Neural cell (in vitro differentiated cells): Measurements from ENCODE around the gene MED16.

Source experiments
- EZH2 ChIP-seq: fragments of 200-600, 300-800 bp; shearing (Covaris generic), sonication (generic); IDR thresholded peaks from 2 replicates; pipeline ENCODE4 v1.6.1; 2014; ENCODE audit warnings: antibody characterized with exemption, low read length, borderline replicate concordance, mild to moderate bottlenecking; ENCODE audit not compliant: insufficient read depth, poor library complexity, severe bottlenecking
- POLR2AphosphoS5 ChIP-seq: IDR thresholded peaks from 2 replicates; pipeline ENCODE4 v1.6.1; 2012
- RAD21 ChIP-seq: fragments of 450-650 bp; conservative IDR thresholded peaks from 2 replicates; pipeline ENCODE4 v1.6.1; 2014; ENCODE audit warnings: antibody characterized with exemption, mild to moderate bottlenecking, moderate library complexity
- SMC3 ChIP-seq: fragments of 450-650 bp; conservative IDR thresholded peaks from 2 replicates; pipeline ENCODE4 v1.6.1; 2014; ENCODE audit warnings: antibody characterized with exemption, mild to moderate bottlenecking, moderate library complexity; ENCODE audit not compliant: poor library complexity
- TF ChIP-seq, protein P1 (sequence below): fragments of 450-650 bp; IDR thresholded peaks from 2 replicates; pipeline ENCODE4 v1.5.1; 2014; ENCODE audit warnings: antibody characterized with exemption, mild to moderate bottlenecking, moderate library complexity; ENCODE audit not compliant: poor library complexity, severe bottlenecking

DNA sequence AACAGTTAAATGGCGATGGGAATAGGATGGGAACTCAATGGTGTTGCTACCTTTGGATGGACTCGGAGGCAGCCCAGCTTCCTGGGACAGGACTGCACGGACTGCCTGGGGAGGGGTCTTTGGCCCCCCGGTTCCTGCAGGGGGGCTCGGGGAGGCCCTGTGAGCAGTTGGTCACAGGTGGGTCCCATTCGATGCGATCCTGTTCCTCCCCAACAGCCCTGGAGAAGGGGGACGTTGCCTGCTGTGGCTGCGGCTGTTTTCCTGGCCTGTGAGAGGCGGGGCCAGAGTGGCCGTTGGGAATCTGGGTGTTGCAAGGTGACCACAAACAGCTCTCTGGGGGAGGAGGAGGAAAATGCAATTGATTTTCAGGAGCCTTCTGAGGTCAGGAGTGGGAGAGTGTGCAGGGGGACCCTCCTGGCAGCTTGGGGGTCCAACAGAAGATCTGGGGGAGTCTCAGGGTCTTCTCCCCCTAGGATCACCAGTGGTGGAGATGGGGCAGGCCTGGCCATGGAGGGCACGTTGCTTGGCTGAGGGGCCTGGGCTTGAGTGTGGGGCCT lies 69.3 kb downstream of the MED16 start:
- TF ChIP-seq, protein P1, sequence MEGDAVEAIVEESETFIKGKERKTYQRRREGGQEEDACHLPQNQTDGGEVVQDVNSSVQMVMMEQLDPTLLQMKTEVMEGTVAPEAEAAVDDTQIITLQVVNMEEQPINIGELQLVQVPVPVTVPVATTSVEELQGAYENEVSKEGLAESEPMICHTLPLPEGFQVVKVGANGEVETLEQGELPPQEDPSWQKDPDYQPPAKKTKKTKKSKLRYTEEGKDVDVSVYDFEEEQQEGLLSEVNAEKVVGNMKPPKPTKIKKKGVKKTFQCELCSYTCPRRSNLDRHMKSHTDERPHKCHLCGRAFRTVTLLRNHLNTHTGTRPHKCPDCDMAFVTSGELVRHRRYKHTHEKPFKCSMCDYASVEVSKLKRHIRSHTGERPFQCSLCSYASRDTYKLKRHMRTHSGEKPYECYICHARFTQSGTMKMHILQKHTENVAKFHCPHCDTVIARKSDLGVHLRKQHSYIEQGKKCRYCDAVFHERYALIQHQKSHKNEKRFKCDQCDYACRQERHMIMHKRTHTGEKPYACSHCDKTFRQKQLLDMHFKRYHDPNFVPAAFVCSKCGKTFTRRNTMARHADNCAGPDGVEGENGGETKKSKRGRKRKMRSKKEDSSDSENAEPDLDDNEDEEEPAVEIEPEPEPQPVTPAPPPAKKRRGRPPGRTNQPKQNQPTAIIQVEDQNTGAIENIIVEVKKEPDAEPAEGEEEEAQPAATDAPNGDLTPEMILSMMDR, result no peak
- TF ChIP-seq EZH2 (no peak), SMC3 (no peak), RAD21 (no peak), POLR2AphosphoS5 (no peak)
